Cardiac fibroblast (primary cell): ENCODE measurements around the gene SRC.
"Not testable (repeated sequence)": the region's sequence is repeated elsewhere in the genome, so short reads cannot be mapped to it uniquely, and the experiment has no call there.

Experiments used
- DNase-seq, 2 donors: peaks; one replicate each; pipeline versions ENCODE4 v3.0.0 to v3.0.0-alpha.2; 2010; ENCODE audit warnings: low read depth in 2 of 2
- H3K4me3 ChIP-seq, 2 donors: replicated peaks in 1 of 2; 1 replicate in 1 of 2; 2 replicates in 1 of 2; pipeline ENCODE4 v1.5.1; 2011; ENCODE audit warnings: low read depth in 2 of 2, low read length in 2 of 2, mild to moderate bottlenecking in 2 of 2, moderate library complexity in 1 of 2
- TF ChIP-seq, protein P1 (sequence below): IDR thresholded peaks from one replicate; pipeline ENCODE4 v1.5.1; 2011; ENCODE audit warnings: low read depth, mild to moderate bottlenecking, low read length, inconsistent platforms

The SRC gene

DNA sequence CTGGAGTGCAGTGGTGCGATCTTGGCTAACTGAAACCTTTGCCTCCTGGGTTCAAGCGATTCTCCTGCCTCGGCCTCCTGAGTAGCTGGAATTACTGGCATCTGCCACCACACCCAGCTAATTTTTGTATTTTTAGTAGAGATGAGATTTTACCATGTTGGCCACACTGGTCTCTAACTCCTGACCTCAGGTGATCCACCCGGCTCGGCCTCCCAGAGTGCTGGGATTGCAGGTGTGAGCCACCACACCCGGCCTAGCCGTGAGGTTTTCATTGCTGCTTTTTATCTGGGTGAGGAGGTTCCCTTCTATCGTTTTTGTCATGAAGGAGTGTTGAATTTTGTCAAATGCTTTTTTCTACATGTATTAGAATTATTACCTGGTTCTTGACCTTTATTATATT, 23.9 kb downstream of the SRC start:
- TF ChIP-seq, protein P1, sequence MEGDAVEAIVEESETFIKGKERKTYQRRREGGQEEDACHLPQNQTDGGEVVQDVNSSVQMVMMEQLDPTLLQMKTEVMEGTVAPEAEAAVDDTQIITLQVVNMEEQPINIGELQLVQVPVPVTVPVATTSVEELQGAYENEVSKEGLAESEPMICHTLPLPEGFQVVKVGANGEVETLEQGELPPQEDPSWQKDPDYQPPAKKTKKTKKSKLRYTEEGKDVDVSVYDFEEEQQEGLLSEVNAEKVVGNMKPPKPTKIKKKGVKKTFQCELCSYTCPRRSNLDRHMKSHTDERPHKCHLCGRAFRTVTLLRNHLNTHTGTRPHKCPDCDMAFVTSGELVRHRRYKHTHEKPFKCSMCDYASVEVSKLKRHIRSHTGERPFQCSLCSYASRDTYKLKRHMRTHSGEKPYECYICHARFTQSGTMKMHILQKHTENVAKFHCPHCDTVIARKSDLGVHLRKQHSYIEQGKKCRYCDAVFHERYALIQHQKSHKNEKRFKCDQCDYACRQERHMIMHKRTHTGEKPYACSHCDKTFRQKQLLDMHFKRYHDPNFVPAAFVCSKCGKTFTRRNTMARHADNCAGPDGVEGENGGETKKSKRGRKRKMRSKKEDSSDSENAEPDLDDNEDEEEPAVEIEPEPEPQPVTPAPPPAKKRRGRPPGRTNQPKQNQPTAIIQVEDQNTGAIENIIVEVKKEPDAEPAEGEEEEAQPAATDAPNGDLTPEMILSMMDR, result no peak

DNA sequence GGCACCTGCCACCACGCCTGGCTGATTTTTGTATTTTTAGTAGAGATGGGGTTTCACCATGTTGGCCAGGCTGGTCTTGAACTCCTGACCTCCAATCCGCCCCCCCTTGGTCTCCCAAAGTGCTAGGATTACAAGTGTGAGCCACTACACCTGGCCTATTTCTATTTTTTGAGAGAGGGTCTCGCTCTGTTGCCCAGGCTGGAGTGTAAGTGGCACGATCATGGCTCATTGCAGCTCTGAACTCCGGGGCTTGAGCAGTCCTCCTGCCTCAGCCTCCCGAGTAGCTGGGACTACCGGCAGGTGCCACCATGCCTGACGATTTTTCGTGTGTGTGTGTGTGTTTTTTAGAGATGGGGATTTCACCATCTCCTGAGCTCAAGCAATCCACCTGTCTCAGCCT, 25.9 kb downstream of the SRC start:
- not testable (repeated sequence) for H3K4me3 ChIP-seq, DNase-seq

More for the DNA sequence above, 23.9 kb downstream of the SRC start:
- no peak for DNase-seq
- H3K4me3 ChIP-seq, result no peak overlapping the region

GRCh38 chr20:37372441-37372840, 26.5 kb downstream of the SRC start:
- DNase-seq, result no peak
- TF ChIP-seq, protein P1, result no peak
- no peak overlapping the region for H3K4me3 ChIP-seq

- no peak for DNase-seq
- H3K4me3 ChIP-seq, result no peak overlapping the region
- TF ChIP-seq, protein P1, result no peak
These were observed 27.2 kb downstream of the SRC start for GRCh38 chr20:37373020-37373598.

DNA sequence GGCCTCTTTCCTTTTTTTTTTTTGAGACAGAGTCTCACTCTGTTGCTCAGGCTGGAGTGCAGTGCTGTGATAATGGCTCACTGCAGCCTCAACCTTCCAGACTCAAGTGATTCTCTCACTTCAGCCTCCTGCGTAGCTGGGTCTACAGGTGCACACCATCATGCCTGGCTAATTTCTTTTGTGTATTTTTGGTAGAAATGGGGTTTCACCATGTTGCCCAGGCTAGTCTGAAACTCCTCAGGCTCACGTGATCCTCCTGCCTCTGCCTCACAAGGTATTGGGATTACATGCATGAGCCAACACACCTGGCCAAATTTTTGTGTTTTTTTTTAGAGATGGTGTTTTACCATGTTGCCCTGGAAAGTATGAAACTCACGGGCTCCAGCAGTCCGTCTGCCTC, 29.3 kb downstream of the SRC start:
- DNase-seq, result no peak
- no peak overlapping the region for H3K4me3 ChIP-seq
- TF ChIP-seq, protein P1, result no peak

DNA sequence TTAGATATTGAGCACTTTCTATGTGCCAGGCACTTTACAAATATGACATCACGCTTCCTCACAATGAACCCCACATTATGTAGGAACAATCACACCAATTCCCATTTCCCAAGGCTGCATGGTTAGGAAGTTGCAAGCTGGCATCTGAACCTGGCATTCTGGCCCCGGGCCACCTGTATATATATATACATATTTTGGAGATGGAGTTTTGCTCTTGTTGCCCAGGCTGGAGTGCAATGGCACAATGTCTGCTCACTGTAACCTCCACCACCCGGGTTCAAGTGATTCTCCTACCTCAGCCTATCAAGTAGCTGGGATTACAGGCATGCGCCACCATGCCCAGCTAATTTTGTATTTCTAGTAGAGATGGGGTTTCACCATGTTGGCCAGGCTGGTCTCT, 30.4 kb downstream of the SRC start:
- DNase-seq, result no peak
- H3K4me3 ChIP-seq, result no peak overlapping the region
- TF ChIP-seq, protein P1, result no peak

DNA sequence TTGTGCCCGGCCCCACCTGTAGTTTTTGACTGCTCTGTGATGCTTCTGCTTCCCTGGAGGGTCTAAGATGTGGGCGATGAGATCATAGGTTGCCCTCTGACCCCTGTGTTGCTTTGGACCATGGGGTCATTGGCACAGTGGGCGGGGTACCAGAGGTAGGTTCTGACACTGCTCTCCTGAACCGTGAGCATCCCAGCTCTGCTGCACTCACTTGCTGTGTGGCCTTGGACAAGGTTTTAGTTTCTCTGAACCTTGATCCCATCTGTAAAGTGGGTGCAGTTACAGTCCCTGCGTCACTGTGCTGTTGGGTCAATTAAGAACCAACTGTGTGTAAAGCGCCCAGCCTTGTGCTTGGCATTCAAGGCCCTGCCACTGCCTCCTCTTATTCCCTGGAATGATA, 30.9 kb downstream of the SRC start:
- TF ChIP-seq, protein P1, result no peak
- no peak for DNase-seq
- H3K4me3 ChIP-seq, result no peak overlapping the region
